CD4-positive, alpha-beta T cell treated with Interleukin-17A for 1 hour (primary cell): ENCODE data around the gene PROC.
A peak's percentile ranks its signal among the peaks of the same experiment; 100 is the strongest.

Experiments used
- DNase-seq: peaks from one replicate; pipeline ENCODE4 v3.0.0-alpha.2; 2020

The PROC gene

DNA sequence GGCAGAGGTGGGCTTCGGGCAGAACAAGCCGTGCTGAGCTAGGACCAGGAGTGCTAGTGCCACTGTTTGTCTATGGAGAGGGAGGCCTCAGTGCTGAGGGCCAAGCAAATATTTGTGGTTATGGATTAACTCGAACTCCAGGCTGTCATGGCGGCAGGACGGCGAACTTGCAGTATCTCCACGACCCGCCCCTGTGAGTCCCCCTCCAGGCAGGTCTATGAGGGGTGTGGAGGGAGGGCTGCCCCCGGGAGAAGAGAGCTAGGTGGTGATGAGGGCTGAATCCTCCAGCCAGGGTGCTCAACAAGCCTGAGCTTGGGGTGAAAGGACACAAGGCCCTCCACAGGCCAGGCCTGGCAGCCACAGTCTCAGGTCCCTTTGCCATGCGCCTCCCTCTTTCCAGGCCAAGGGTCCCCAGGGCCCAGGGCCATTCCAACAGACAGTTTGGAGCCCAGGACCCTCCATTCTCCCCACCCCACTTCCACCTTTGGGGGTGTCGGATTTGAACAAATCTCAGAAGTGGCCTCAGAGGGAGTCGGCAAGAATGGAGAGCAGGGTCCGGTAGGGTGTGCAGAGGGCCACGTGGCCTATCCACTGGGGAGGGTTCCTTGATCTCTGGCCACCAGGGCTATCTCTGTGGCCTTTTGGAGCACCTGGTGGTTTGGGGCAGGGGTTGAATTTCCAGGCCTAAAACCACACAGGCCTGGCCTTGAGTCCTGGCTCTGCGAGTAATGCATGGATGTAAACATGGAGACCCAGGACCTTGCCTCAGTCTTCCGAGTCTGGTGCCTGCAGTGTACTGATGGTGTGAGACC is at the start of gene PROC:
PROC (plus strand) TSS at position 128 of the 812 bp plus-strand sequence. CDS start 1,516 bp downstream, outside the sequence.
- no peak for DNase-seq

GRCh38 chr2:127370010-127370409 is 48.2 kb upstream of the PROC start:
- no peak for DNase-seq

- DNase-seq = no peak
Measured at GRCh38 chr2:127371037-127371436, 47.2 kb upstream of the PROC start.

DNA sequence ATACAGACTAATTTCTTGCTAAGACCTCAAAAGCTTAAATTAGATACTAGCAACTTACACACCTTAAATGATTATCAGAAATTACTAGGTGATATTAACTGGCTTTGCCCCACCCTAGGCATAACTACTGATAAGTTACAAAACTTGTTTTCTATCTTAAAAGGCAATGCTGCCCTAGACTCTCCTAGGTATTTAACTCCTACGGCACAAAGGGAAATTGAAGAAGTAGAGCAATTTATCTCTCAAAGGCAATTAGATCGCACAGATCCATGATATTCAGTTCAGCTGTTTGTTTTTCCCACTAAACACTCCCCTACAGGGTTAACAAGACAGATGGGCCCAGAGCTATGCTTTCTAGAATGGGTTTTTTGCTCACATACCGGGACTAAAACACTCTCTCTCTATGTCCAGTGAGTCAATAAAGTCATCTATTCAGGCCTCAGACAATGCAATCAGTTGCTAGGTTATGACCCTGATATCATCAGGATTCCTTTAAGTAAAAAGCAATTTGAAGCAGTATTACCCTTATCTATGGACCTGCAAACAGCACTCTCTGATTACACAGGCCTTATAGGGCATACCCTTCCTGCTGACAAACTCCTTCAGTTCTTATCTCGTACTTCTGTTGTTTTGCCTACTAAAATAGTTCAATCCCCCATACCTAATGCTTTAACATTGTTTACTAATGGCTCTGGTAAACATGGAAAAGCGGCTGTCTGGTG is 44.7 kb upstream of the PROC start:
- DNase-seq = no peak

GRCh38 chr2:127376257-127376656 is 42.0 kb upstream of the PROC start:
- DNase-seq = no peak

GRCh38 chr2:127377262-127377661 is 41.0 kb upstream of the PROC start:
- DNase-seq = no peak

DNA sequence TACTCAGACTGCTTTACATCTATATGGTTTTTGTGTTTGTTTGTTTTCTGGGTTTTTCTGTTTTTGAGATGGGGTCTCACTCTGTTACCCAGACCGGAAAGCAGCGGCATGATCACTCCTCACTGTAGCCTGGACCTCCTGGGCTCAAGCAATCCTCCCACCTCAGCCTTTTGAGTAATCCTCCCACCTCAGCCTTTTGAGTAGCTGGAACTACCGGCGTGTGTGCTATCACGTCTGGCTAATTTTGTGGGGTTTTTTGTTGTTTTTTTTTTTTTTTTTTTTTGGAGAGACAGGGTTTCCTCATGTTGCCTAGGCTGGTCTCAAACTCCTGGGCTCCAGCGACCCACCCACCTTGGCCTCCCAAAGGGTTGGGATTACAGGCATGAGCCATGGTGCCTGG is 39.5 kb upstream of the PROC start:
- DNase-seq = no peak

DNA sequence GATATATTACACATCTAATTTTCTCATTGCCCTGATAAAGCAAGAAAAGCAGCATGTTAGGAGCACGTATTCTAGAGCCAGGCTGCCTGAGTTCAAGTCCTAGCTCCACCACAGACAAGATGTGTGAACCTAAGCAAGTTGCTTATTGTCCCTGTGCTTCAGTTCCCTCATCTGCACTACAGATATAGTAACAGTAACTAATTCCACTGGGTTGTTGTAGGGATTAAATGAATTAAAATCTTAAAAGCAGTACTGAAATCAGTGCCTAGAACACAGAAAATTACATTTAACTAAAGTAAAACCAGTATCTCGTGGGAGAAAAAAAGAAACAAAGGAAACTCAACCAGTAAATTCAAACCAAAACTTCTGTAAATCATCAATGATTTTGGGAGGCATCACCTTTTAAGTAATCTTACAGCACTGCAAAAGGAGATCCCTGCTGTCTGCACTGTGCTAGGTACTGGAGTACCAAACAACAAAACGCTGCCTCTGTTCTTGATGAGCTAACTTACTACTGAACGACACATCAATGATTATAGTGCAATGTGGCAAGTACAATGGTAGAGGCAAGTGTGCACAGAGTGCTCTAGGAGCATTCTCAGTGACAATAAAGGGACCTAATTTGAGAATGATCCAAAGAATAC is 38.4 kb upstream of the PROC start:
- DNase-seq = no peak

GRCh38 chr2:127381762-127382161 is 36.5 kb upstream of the PROC start:
- DNase-seq = no peak

GRCh38 chr2:127382831-127383230 is 35.4 kb upstream of the PROC start:
- no peak for DNase-seq

DNA sequence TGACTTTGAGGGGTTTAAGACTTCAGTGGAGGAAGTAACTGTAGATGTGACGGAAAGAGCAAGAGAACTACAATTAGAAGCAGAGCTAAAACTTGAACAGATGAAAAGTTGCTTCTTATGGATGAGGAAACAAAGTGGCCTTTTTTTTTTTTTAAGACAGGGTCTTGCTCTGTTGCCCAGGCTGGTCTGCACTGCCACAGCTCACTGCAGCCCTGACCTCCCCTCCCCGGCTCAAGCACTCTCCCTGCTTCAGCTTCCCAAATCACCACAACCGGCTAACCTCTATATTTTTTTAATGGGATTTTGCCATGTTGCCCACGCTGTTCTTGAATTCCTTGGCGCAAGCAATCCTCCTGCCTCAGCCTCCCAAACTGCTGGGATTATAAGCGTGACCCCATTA is 33.7 kb upstream of the PROC start:
- DNase-seq = no peak

- no peak for DNase-seq
Measured at GRCh38 chr2:127386246-127386645, 32.0 kb upstream of the PROC start.

DNA sequence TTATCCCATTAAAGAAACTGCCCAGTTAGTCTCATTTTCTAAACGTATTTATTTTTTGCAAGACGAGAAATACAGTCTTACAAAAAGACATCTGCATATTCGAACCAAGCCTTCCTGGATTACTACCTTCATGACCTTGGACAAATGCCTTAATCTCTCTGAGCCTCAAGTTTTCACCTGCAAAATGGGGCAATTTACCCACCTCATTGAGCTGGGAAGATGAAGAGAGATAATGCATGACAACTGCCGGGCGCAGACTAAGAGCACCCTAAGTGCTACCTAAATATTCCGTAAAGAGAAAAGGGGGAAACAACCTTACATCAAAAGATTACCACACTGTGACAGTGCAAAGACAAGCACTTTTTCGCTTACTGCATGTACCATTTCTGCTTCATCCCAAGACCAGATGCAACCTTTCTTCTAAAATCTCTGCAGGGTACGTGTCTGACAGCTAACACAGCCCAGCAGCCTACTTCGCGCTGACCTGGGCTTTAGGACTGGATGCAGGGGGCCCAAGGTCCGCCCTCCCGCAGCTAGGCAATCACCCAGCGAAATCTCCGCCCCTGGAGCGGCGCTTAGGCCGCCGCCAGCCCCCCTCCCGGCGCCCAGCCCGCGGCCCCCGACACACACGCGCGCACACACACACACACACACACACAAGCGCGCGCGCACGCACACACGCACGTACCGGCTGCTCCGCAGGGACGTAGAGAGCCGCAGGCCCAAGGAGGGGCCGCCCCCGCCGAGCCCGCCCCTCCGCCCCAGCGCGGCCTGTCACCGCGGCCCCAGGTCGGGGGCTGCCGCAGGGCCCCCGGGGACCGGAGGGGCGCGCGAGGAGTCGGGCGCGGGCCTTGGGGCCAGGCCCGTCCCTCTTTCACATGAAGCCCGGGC is 31.2 kb upstream of the PROC start:
- peak; percentile 85 for DNase-seq

DNA sequence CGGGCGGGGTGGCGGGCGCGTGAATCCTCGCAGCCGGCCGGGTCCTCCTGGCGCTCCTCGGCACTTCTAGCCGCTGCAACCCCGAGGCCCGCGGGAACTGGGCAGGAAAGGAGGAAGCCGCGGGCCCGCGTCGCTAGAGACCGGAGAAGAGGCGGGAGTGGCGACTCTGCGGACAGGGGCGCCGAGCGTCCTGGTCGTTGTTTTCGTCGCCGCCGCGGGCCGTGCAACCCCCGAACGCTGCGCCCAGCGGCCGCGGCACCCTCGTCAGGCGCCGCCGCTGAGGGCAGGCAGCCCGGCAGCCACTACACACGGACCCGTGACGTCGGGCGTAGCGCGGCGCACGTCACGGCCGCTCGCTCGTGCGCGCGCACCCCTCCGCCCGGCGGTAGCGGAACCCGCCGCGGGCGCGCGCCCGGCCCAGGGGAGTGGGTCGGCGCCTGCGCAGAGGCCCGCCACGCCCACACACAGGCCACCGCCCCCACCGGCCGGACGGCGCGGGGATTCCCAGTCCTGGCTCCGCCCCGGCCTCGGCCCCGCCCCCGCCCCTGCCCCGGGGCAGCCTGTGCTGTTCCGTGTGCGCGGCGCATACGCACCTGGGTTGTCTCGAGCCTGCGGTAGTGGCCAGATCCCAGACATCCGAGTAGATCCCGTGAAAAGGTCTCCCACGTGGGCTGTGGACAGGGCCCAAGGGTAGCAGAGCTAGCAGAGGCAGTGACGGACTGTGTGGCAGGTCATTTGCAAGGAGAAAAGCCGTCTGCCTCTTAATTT is 30.4 kb upstream of the PROC start, which contains the start of gene MAP3K2:
MAP3K2 (minus strand) TSS at position 321 of the 768 bp plus-strand sequence. CDS start 44,846 bp downstream, outside the sequence.
- peak; percentile 95 for DNase-seq

- DNase-seq = no peak
Measured at GRCh38 chr2:127388423-127389164, 29.6 kb upstream of the PROC start.

- DNase-seq = peak; percentile 63
Measured at GRCh38 chr2:127389778-127390435, 28.3 kb upstream of the PROC start.

GRCh38 chr2:127392133-127392827 is 25.9 kb upstream of the PROC start:
- no peak for DNase-seq

DNA sequence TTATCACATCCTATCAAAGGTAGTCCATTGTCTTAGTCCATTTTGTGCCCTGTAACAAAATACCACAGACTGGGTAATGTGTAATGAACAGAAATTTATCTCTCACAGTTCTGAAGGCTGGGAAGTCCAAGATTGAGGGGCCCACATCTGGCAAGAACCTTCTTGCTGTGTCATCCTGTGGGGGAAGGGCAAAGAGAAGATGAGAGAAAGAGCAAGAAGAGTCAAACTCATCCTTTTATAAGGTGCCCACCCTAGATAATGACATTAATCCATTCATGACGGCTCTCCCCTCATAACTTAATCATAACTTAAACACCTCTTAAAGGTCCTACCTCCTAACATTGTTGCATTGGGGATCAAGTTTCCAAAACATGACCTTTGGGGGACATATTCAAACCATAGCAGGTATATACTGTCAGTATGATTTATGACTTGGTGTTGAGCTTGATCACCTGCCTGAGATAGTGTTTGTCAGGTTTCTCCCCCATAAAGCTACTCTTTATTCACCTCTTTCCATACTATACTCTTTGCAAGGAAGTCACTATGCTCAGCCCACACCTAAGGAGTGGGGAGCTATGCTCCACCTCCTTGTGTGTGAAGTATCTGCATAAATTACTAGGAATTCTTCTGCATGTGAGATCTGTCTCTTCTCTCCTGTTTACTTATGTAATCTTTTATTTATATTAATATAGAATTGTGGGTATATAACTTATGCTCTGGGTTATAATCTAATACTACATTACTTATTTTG is 25.2 kb upstream of the PROC start:
- DNase-seq = no peak

DNA sequence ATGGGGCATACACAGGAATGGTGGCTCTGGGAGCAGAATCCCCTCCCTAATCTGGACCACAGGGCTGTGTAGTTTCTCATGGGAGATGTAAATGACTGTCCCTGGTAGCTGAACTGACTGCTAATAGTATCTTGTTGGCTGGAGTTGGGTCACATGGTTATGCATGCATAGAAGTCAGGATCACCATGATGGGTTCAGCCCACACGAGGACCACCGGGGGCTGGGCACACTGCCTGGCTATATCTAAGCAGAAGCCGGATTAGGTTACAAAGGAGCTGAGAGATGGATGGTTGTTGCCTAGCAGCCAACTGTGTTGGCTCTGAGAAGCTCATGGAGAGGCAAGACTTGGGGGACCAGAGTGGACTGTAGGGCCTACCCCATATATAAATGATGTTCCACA is 23.7 kb upstream of the PROC start:
- no peak for DNase-seq
